K562 (cell line): ENCODE data around the gene GUCA1A. TPM values are rescaled to one million over a fixed set of nuclear protein-coding genes. Genes with fewer than 3 reads are reported as not detected.
A peak's percentile ranks its signal among the peaks of the same experiment; 100 is the strongest.
"Not testable (repeated sequence)": the region's sequence is repeated elsewhere in the genome, so short reads cannot be mapped to it uniquely, and the experiment has no call there.

Source experiments
- ATAC-seq: fragments of 200-7000 bp; cut with Tn5 transposase; 3 replicates; pipeline ENCODE4 v1.9.1; 2020; ENCODE audit warnings: moderate library complexity
- BruUV-seq: library from RNA; stranded (reverse); fragments of 400-500 nt; replicated peaks from 2 replicates; lab custom pipeline; 2021; lab: Mats Ljungman, UMichigan
- CTCF ChIA-PET: fragments of 300-600 bp; formaldehyde crosslinking; extraction: SDS; loops from one replicate; lab custom pipeline; 2021; ENCODE audit warnings: low intra/inter-chr PET ratio; lab: Yijun Ruan, JAX
- POLR2A ChIA-PET: fragments of 300-600, 350-650 bp; sonication (Branson Sonifier 250); formaldehyde crosslinking; extraction: SDS; loops from one replicate; lab custom pipeline; 2021; ENCODE audit warnings: antibody characterized with exemption, inconsistent platforms; lab: Yijun Ruan, JAX
- DNase-seq, 4 experiments: peaks; one replicate each; pipeline versions ENCODE4 v3.0.0 to v3.0.0-alpha.2; 2011 to 2018; ENCODE audit warnings: low spot score in 3 of 4, mixed read lengths in 3 of 4; ENCODE audit errors: extremely low read depth in 1 of 4
- FAIRE-seq: peaks from 2 replicates; lab custom pipeline; 2011; peaks lifted over from hg19 to GRCh38; lab: Jason Lieb, UNC
- H2AFZ ChIP-seq: 2 replicates; pipeline ENCODE4 v1.6.0; 2011; ENCODE audit warnings: low read depth, low read length, control low read depth, inconsistent platforms
- H3K27ac ChIP-seq: fragments of 200-600 bp; 3 replicates; pipeline ENCODE4 v1.8.0; 2011; ENCODE audit warnings: low read depth, mild to moderate bottlenecking, control low read depth, inconsistent platforms, low read length, moderate library complexity, mixed read lengths; ENCODE audit errors: extremely low read depth
- H3K27me3 ChIP-seq, 2 experiments: fragments of 300-600 bp in 1 of 2; 2 replicates in 1 of 2; 3 replicates in 1 of 2; pipeline versions ENCODE4 v1.6.0 to v1.8.0; 2011; ENCODE audit warnings: inconsistent platforms in 2 of 2, low read length in 2 of 2, mild to moderate bottlenecking in 1 of 2, mixed read lengths in 1 of 2, moderate library complexity in 1 of 2; ENCODE audit not compliant: control insufficient read depth in 2 of 2, insufficient read depth in 2 of 2
- H3K36me3 ChIP-seq: fragments of 300-600 bp; 3 replicates; pipeline ENCODE4 v1.8.0; 2011; ENCODE audit warnings: mild to moderate bottlenecking, low read length, inconsistent platforms; ENCODE audit not compliant: control insufficient read depth, insufficient read depth
- H3K4me1 ChIP-seq, 2 experiments: fragments of 200-600 bp in 1 of 2; replicated peaks in 1 of 2; 2 replicates in 1 of 2; 3 replicates in 1 of 2; pipeline versions ENCODE4 v1.5.1 to v1.8.0; 2011; ENCODE audit warnings: inconsistent platforms in 2 of 2, low read length in 2 of 2, mild to moderate bottlenecking in 1 of 2, mixed read lengths in 1 of 2, moderate library complexity in 1 of 2; ENCODE audit not compliant: control insufficient read depth in 2 of 2, insufficient read depth in 2 of 2
- H3K4me2 ChIP-seq: 2 replicates; pipeline ENCODE4 v1.6.1; 2011; ENCODE audit warnings: low read length, control low read depth, inconsistent platforms, mixed read lengths; ENCODE audit not compliant: insufficient read depth
- H3K4me3 ChIP-seq: fragments of 200-600 bp; sonication (generic), shearing (Covaris generic); 2 replicates; pipeline ENCODE4 v1.5.1; 2016; ENCODE audit warnings: control low read depth, inconsistent platforms
- H3K79me2 ChIP-seq: fragments of 200-600 bp; 3 replicates; pipeline ENCODE4 v1.8.0; 2011; ENCODE audit warnings: low read length, inconsistent platforms; ENCODE audit not compliant: control insufficient read depth, insufficient read depth
- H3K9ac ChIP-seq, 2 experiments: 2 replicates each; pipeline versions ENCODE4 v1.6.0 to v1.6.1; 2011; ENCODE audit warnings: low read depth in 2 of 2, low read length in 2 of 2, control low read depth in 1 of 2, inconsistent platforms in 1 of 2, mild to moderate bottlenecking in 1 of 2, mixed read lengths in 1 of 2; ENCODE audit not compliant: insufficient read depth in 1 of 2
- H3K9me1 ChIP-seq: one replicate; pipeline ENCODE4 v1.6.0; 2011; ENCODE audit warnings: inconsistent platforms, mild to moderate bottlenecking, low read length, moderate library complexity; ENCODE audit not compliant: control insufficient read depth, insufficient read depth
- H3K9me3 ChIP-seq: replicated peaks from 2 replicates; pipeline ENCODE4 v1.5.1; 2011; ENCODE audit warnings: low read depth, low read length, inconsistent platforms; ENCODE audit not compliant: control insufficient read depth, insufficient read depth
- H4K20me1 ChIP-seq: replicated peaks from 2 replicates; pipeline ENCODE4 v1.6.1; 2011; ENCODE audit warnings: low read length, inconsistent platforms, mixed read lengths; ENCODE audit not compliant: control insufficient read depth, insufficient read depth
- C11orf30 ChIP-seq: fragments of 450-650 bp; IDR thresholded peaks from 2 replicates; pipeline ENCODE4 v1.6.1; 2016; ENCODE audit warnings: low read depth, mild to moderate bottlenecking
- MAFF ChIP-seq: IDR thresholded peaks from 2 replicates; pipeline ENCODE4 v1.6.1; 2012; ENCODE audit warnings: low read length, improper control_type of control experiment
- MAFG ChIP-seq: fragments of 450-650 bp; conservative IDR thresholded peaks from 2 replicates; pipeline ENCODE4 v1.6.1; 2016; ENCODE audit warnings: missing genetic modification characterization, missing compliant biosample characterization
- MAFK ChIP-seq: IDR thresholded peaks from 2 replicates; pipeline ENCODE4 v1.6.1; 2011; ENCODE audit warnings: low read length, improper control_type of control experiment
- MCM5 ChIP-seq: fragments of 450-650 bp; IDR thresholded peaks from 2 replicates; pipeline ENCODE4 v1.6.1; 2016; ENCODE audit warnings: low read depth
- USF2 ChIP-seq: sonication (generic); formaldehyde crosslinking; IDR thresholded peaks from 2 replicates; pipeline ENCODE4 v1.5.0; 2020; ENCODE audit warnings: missing genetic modification reagents
- ZNF316 ChIP-seq: fragments of 450-650 bp; IDR thresholded peaks from 2 replicates; pipeline ENCODE4 v1.6.1; 2016
- WGBS: fragments of 100-300 bp; shearing (Covaris generic); methylation state at CpG from one replicate; pipeline ENCODE4 v1.1.6; 2016; ENCODE audit warnings: low coverage, mixed read lengths; ENCODE audit not compliant: insufficient coverage; ENCODE audit errors: missing lambda C conversion rate; 5-methylcytosine and 5-hydroxymethylcytosine counted together
- in situ Hi-C: fragments of 300-500 bp; cut with MboI; formaldehyde crosslinking; loops from 4 replicates; pipeline ENCODE4 v1.15.0; 2018; ENCODE audit warnings: inconsistent platforms, mixed read lengths
- intact Hi-C: fragments of 100-400 bp; cut with micrococcal nuclease; formaldehyde crosslinking; loops from 2 replicates; pipeline ENCODE4 v1.14.2; 2022
- polyA plus RNA-seq, 8 experiments: library from polyadenylated mRNA; depleted of rRNA in 4 of 8; stranded (reverse) in 5 of 8; unstranded in 3 of 8; fragments of >200 nt; fragmentation: Nextera tagmentation in 2 of 8; fragmentation: Illumina TruSeq in 1 of 8; extraction: Ambion mirVana in 2 of 8; extraction: Trizol in 1 of 8; gene quantifications; 2 replicates each; pipeline versions ENCODE4 v1.2.1 to v1.2.3, GENCODE V29; 2011 to 2014; ENCODE audit warnings: inconsistent platforms in 1 of 8, missing spikeins in 1 of 8
- total RNA-seq, 7 experiments: library from RNA; depleted of rRNA in 6 of 7; stranded (reverse); fragments of >200 nt in 6 of 7; fragmentation: Illumina TruSeq in 2 of 7; extraction: Trizol in 2 of 7; gene quantifications; 2 replicates each; pipeline versions ENCODE4 v1.2.1 to v1.2.3, GENCODE V29; 2011 to 2021; ENCODE audit warnings: low replicate concordance in 1 of 7

The GUCA1A gene
- total and polyA plus RNA-seq, 9 of the 15 experiments (the other 6 are each of a cell fraction or from before 2014, with no cell fraction given), result not detected

- TF ChIP-seq USF2 (CRISPR knock-in tag), result no peak
- TF ChIP-seq MCM5, result no peak
Measured at GRCh38 chr6:42168650-42169049, 4.5 kb upstream of the GUCA1A start (continued).

- ChIA-PET POLR2A (interaction anchor here (2.0 kb wide), 1 partner anchor 24 kb away, joined by 5 read pairs; the partner anchor contains the start of gene GUCA1B), CTCF (interaction anchor here (4.6 kb wide), 1 partner anchor 45 kb away, joined by 47 read pairs; no protein-coding TSS in a partner anchor)
- ATAC-seq, H3K36me3 ChIP-seq, H3K4me2 ChIP-seq, DNase-seq, H3K27me3 ChIP-seq, H3K27ac ChIP-seq, H3K79me2 ChIP-seq, H3K4me3 ChIP-seq, H3K9me3 ChIP-seq, H3K4me1 ChIP-seq, H4K20me1 ChIP-seq, H2AFZ ChIP-seq, FAIRE-seq, in situ Hi-C loops, H3K9me1 ChIP-seq, H3K9ac ChIP-seq, intact Hi-C loops, BruUV-seq: not testable (repeated sequence)
- WGBS, result 25% methylated on average over 2 of the region's 2 CpGs
- peak; percentile 74 for TF ChIP-seq C11orf30
- peak; percentile 46 for TF ChIP-seq MAFG (tag)
- TF ChIP-seq MAFK, result peak; percentile 30; the same call in 1 of the 2 replicates
- TF ChIP-seq MAFF, result peak; percentile 17; the same call in 1 of the 2 replicates
- peak; percentile 81 for TF ChIP-seq ZNF316
Measured at GRCh38 chr6:42169780-42170179, 3.4 kb upstream of the GUCA1A start.
